Caco-2 (cell line): ENCODE measurements around the gene TMEM217. TPM values are rescaled to one million over a fixed set of nuclear protein-coding genes. Genes with fewer than 3 reads are reported as not detected.

Experiments used
- BruUV-seq: library from RNA; stranded (reverse); fragments of 400-500 nt; replicated peaks from 2 replicates; lab custom pipeline; 2021; lab: Mats Ljungman, UMichigan
- CTCF ChIA-PET: fragments of 300-600 bp; sonication (Branson Sonifier 250); formaldehyde crosslinking; loops from one replicate; lab custom pipeline; 2022; ENCODE audit warnings: antibody characterized with exemption; lab: Charles Lee
- POLR2A ChIA-PET: fragments of 300-600 bp; sonication (Branson Sonifier 250); formaldehyde crosslinking; loops from one replicate; lab custom pipeline; 2022; ENCODE audit warnings: antibody characterized with exemption; lab: Charles Lee
- DNase-seq, 2 experiments: peaks; one replicate each; pipeline versions ENCODE4 v3.0.0 to v3.0.0-alpha.2; 2020 to 2022
- H3K27me3 ChIP-seq: replicated peaks from 2 replicates; pipeline ENCODE4 v1.6.0; 2011; ENCODE audit warnings: low read length; ENCODE audit not compliant: control insufficient read depth, insufficient read depth
- H3K36me3 ChIP-seq: 2 replicates; pipeline ENCODE4 v1.5.1; 2011; ENCODE audit warnings: low read length; ENCODE audit not compliant: control insufficient read depth, insufficient read depth
- H3K4me1 ChIP-seq: fragments of 250-450 bp; sonication (Bioruptor Pico); 2 replicates; pipeline ENCODE4 v1.5.1; 2020; ENCODE audit warnings: mild to moderate bottlenecking
- H3K4me3 ChIP-seq: 2 replicates; pipeline ENCODE4 v1.5.1; 2011; ENCODE audit warnings: low read depth, mild to moderate bottlenecking, control low read depth, low read length
- H3K9me3 ChIP-seq: fragments of 250-450 bp; sonication (Bioruptor Pico); 2 replicates; pipeline ENCODE4 v1.5.1; 2020; ENCODE audit warnings: mild to moderate bottlenecking, moderate library complexity
- H3K27ac Mint-ChIP-seq: one replicate; pipeline ENCODE4 v1.8.0; 2022; ENCODE audit warnings: mixed read lengths; ENCODE audit not compliant: unreplicated experiment
- H3K27me3 Mint-ChIP-seq: one replicate; pipeline ENCODE4 v1.8.0; 2022; ENCODE audit warnings: mixed read lengths; ENCODE audit not compliant: insufficient read depth, unreplicated experiment
- H3K36me3 Mint-ChIP-seq: one replicate; pipeline ENCODE4 v1.8.0; 2022; ENCODE audit warnings: mild to moderate bottlenecking, mixed read lengths; ENCODE audit not compliant: insufficient read depth, unreplicated experiment
- H3K4me1 Mint-ChIP-seq: one replicate; pipeline ENCODE4 v1.8.0; 2022; ENCODE audit warnings: low read depth, mixed read lengths; ENCODE audit not compliant: unreplicated experiment
- H3K4me3 Mint-ChIP-seq: one replicate; pipeline ENCODE4 v1.8.0; 2022; ENCODE audit warnings: mild to moderate bottlenecking, moderate library complexity, mixed read lengths; ENCODE audit not compliant: unreplicated experiment
- H3K9me3 Mint-ChIP-seq: one replicate; pipeline ENCODE4 v1.8.0; 2022; ENCODE audit warnings: mixed read lengths; ENCODE audit not compliant: unreplicated experiment
- intact Hi-C: fragments of 100-400 bp; cut with micrococcal nuclease; formaldehyde crosslinking; loops from one replicate; pipeline ENCODE4 v1.10.0; 2022; ENCODE audit not compliant: unreplicated experiment
- total RNA-seq: library from RNA; stranded (reverse); gene quantifications from 2 replicates; pipeline ENCODE4 v1.2.3, GENCODE V29; 2022
- TF ChIP-seq, protein P1 (sequence below), 2 experiments: fragments of 200-600 bp in 1 of 2; IDR thresholded peaks; 1 replicate in 1 of 2; 2 replicates in 1 of 2; pipeline versions ENCODE4 v1.5.1 to v1.8.0; 2011 to 2022; ENCODE audit warnings: antibody characterized with exemption in 1 of 2, control low read depth in 1 of 2, inconsistent platforms in 1 of 2, low read depth in 1 of 2, low read length in 1 of 2, mild to moderate bottlenecking in 1 of 2, moderate library complexity in 1 of 2; ENCODE audit not compliant: insufficient read depth in 1 of 2, severe bottlenecking in 1 of 2, unreplicated experiment in 1 of 2

Gene TMEM217
- total RNA-seq, 1 experiment from 2014 or later: 1.6 TPM

DNA sequence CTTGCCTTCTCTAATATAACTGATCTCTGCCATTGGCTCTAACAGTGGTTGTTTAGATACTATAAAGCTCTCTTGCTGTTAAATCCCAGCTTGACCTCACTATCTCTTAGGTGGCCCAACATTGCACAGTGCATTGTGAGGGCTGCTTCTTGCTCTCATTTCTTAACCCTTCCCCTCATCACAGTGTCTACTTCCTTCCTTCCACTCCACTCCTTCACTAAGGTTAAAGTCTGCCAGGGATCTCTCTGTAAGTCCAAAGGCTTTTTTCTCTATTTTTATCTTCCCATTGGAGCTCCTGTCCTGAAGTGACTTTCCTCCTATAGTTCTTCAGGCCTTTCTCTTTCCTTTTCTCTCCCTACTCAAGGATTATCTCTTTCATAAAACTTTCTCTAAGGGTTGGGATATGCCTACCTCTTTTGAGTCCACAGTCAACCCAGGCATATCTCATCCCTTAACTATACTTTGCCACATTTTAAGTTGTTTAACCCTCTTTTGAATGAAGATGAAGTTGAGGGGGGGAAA is 4.4 kb downstream of the TMEM217 start:
- peaks cover 14% of the 10 kb centered on the region for H3K4me1 Mint-ChIP-seq
- intact Hi-C loops: no loop called here
- no peak for DNase-seq
- H3K4me1 ChIP-seq: no peaks in the 10 kb centered on the region
- no TSS peak for BruUV-seq
- TF ChIP-seq, protein P1, sequence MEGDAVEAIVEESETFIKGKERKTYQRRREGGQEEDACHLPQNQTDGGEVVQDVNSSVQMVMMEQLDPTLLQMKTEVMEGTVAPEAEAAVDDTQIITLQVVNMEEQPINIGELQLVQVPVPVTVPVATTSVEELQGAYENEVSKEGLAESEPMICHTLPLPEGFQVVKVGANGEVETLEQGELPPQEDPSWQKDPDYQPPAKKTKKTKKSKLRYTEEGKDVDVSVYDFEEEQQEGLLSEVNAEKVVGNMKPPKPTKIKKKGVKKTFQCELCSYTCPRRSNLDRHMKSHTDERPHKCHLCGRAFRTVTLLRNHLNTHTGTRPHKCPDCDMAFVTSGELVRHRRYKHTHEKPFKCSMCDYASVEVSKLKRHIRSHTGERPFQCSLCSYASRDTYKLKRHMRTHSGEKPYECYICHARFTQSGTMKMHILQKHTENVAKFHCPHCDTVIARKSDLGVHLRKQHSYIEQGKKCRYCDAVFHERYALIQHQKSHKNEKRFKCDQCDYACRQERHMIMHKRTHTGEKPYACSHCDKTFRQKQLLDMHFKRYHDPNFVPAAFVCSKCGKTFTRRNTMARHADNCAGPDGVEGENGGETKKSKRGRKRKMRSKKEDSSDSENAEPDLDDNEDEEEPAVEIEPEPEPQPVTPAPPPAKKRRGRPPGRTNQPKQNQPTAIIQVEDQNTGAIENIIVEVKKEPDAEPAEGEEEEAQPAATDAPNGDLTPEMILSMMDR (IDR thresholded peaks at IDR 0.05; ENCODE audit: insufficient read depth in 1 of 2, low read depth in 1 of 2, low read length in 1 of 2, severe bottlenecking in 1 of 2, unreplicated experiment in 1 of 2): no peak
- H3K9me3 Mint-ChIP-seq: peaks cover 3% of the 10 kb centered on the region
- H3K9me3 ChIP-seq: no peaks in the 10 kb centered on the region
- H3K27me3 ChIP-seq: no peaks in the 10 kb centered on the region
- ChIA-PET POLR2A (no interaction called here), CTCF (no interaction called here)
- H3K36me3 Mint-ChIP-seq: peaks cover 8% of the 10 kb centered on the region
- no peak overlapping the region for H3K4me3 ChIP-seq
- no peaks in the 10 kb centered on the region for H3K27me3 Mint-ChIP-seq
- no peak overlapping the region for H3K27ac Mint-ChIP-seq
- no peak overlapping the region for H3K4me3 Mint-ChIP-seq
- H3K36me3 ChIP-seq: no peaks in the 10 kb centered on the region

DNA sequence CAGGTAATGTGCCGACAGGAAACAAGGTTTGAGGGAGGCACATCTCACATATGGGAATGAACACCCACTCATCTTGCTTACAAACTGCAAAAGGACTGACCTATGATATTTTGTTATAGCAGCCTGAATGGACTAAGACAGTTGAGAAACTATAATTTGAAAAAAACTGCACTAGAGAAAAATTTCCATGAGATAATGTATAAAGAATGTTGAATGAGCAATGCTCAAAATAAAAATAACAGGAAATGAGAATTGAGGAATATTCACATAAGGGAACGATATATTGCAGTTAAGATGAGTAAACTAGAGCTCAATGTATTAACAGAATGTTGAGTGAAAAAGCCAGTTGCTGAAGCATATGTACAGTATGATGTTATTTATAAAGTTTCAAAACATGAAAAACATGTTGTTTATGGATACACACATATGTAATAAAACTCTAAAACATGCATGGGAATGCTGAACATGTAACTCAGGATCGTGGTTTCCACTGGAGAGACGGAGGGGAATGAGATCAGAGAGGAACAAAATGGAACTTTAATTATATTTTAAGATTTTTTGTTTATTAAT is 6.6 kb downstream of the TMEM217 start:
- Mint-ChIP-seq H3K27ac (no peak overlapping the region), H3K4me3 (no peak overlapping the region), H3K9me3 (peaks cover 11% of the 10 kb centered on the region), H3K36me3 (no peaks in the 10 kb centered on the region), H3K4me1 (peaks cover 15% of the 10 kb centered on the region), H3K27me3 (no peaks in the 10 kb centered on the region)
- ChIA-PET CTCF (interaction anchor here (0.5 kb wide), 1 partner anchor 10 kb away, joined by 10 read pairs; no protein-coding TSS in a partner anchor), POLR2A (no interaction called here)
- no peaks in the 10 kb centered on the region for H3K9me3 ChIP-seq
- intact Hi-C loops: no loop called here
- H3K27me3 ChIP-seq: no peaks in the 10 kb centered on the region
- no TSS peak for BruUV-seq
- H3K4me3 ChIP-seq: no peak overlapping the region
- TF ChIP-seq, protein P1 (IDR thresholded peaks at IDR 0.05; ENCODE audit: insufficient read depth in 1 of 2, low read depth in 1 of 2, low read length in 1 of 2, severe bottlenecking in 1 of 2, unreplicated experiment in 1 of 2): no peak
- no peaks in the 10 kb centered on the region for H3K36me3 ChIP-seq
- no peaks in the 10 kb centered on the region for H3K4me1 ChIP-seq
- DNase-seq: no peak

DNA sequence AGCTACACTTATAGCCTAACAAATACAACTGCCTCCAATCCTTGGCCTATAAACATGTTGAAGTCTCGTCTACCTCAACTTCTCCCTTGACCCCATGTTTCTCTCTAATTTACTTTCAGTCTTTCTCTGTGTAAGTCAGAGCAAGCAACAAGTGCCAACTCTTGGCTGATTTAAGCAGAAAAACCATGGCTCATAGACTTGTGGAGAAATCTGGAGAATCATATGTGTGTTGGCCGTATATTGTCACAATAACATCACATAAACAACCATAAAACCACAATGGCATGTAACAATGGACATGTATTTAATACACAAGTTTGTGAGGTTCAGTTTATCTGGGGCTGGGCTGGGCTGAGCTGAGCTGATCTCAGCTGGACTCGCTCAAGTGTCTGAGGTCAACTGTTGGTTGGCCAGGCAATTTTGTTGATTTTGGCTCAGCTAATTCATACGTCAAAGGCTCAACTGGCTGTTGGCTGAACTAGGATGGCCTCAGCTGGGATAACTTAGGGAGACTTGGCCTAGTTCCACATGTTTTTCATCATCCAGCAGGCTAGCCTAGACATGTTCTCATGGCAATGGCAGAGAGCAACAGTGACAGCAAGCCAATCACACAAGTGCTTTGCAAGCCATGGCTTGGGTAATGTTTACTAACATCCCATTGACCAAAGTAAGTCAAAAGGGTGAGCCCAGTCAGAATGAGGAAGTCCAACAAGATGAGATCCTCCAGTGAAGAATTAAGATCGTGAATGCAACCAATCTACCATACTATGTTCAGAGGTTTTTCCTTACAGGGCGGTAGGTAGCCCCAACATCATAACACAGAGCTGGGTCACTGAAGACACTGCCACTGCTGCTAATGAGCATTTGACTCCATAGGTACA is 13.3 kb downstream of the TMEM217 start:
- H3K27ac Mint-ChIP-seq: peak overlapping the region; percentile 60
- no peak overlapping the region for H3K4me3 Mint-ChIP-seq
- no peaks in the 10 kb centered on the region for H3K27me3 Mint-ChIP-seq
- Histone ChIP-seq H3K9me3 (no peaks in the 10 kb centered on the region), H3K4me1 (peaks cover 44% of the 10 kb centered on the region), H3K27me3 (no peaks in the 10 kb centered on the region), H3K36me3 (no peaks in the 10 kb centered on the region), H3K4me3 (no peak overlapping the region)
- peak; percentile 21 to 52 for DNase-seq
- intact Hi-C loops: loop anchor here (1.0 kb wide), 1 partner anchor 22 kb away; no protein-coding TSS in a partner anchor
- CTCF ChIA-PET: no interaction called here
- H3K36me3 Mint-ChIP-seq: peaks cover 10% of the 10 kb centered on the region
- no TSS peak for BruUV-seq
- peaks cover 26% of the 10 kb centered on the region for H3K9me3 Mint-ChIP-seq
- H3K4me1 Mint-ChIP-seq: peaks cover 33% of the 10 kb centered on the region
- POLR2A ChIA-PET: interaction anchor here (0.6 to 0.8 kb wide), 2 partner anchors 13 to 22 kb away, joined by 3 to 4 read pairs; partner anchors contain the start of gene TBC1D22B
- TF ChIP-seq, protein P1 (IDR thresholded peaks at IDR 0.05; ENCODE audit: insufficient read depth in 1 of 2, low read depth in 1 of 2, low read length in 1 of 2, severe bottlenecking in 1 of 2, unreplicated experiment in 1 of 2): no peak
